Measurements from ENCODE around the gene TRAF3. TPM values are rescaled to one million over a fixed set of nuclear protein-coding genes. Genes with fewer than 3 reads are reported as not detected.
"Not testable (repeated sequence)": the region's sequence is repeated elsewhere in the genome, so short reads cannot be mapped to it uniquely, and the experiment has no call there.

The TRAF3 gene
- total RNA-seq, 1 donor from 2014 or later = 12.8 TPM

DNA sequence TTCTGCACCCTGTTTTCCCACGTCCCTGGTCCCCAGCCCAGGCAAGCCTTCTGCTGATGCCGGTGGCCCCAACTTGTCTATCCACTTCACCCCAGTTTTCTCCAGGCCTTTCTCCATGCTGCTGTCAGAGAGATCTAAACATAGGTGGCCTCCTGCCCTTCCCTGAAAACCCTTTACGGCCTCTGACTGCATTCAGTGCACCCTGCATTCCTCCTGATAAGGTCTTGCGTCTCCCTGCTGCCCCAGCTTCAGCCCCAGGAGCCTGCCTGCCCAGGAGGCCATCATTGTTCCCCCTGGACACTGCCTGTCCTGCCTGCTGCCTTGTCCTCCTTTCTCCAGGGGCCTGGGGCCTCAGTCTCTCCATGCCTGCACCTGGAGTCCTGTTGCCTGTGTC lies 29.8 kb downstream of the TRAF3 start:
- DNase-seq (ENCODE audit: low read depth in 2 of 2) = no peak

GRCh38 chr14:102809870-102810269 lies 32.6 kb downstream of the TRAF3 start:
- no peak for DNase-seq (ENCODE audit: low read depth in 2 of 2)

- no peak for DNase-seq (ENCODE audit: low read depth in 2 of 2)
Observed at GRCh38 chr14:102810523-102810922, 33.3 kb downstream of the TRAF3 start.

DNA sequence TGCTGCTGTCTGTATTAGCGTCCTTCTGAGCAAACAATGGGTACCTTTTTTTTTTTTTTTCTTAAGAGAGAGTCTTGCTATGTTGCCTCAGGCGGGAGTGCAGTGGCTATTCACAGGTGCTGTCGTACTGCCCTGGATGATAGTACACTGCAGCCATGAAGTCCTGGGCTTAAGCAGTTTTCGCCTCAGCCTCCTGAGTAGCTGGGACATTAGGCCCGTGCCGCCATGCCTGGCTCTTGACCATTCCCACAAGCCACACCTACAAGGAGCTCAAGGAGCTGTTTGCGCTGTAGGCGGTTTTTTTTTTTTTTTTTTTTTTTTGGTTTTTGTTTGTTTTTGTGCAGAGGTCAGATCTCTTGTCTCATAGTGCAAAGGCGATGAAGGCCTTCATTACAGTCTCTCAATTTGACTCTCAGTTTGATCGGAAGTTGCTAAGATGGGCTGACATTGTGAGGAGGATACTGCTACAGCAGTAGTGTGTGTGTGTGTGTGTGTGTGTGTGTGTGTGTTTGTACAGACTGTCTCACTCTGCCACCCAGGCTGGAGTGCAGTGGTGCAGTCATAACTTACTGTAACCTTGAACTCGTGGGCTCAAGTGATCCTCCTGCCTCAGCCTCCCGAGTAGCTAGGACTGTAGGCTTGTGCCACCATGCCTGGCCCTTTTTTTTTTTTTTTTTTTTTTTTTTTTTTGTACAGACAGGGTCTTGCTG lies 34.2 kb downstream of the TRAF3 start:
- DNase-seq (ENCODE audit: low read depth in 2 of 2) = no peak

DNA sequence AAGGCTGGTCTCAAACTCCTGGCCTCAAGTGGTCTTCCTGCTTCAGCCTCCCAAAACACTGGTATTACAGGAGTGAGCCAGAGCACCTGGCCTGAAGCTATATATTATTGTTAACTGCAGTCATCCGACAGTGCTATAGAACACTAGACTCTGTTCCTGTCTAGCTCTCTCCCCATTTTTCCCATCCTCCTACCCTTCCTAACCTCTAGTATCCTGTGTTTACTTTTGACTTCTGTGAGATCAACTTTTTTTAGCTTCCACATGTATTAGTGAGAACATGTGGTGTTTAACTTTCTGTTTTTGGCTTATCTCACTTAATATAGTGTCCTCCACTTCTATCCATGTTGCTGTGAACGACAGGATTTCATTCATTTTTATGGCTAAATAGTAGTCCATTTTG lies 34.7 kb downstream of the TRAF3 start:
- DNase-seq (ENCODE audit: low read depth in 2 of 2) = peak; percentile 7 to 26

DNA sequence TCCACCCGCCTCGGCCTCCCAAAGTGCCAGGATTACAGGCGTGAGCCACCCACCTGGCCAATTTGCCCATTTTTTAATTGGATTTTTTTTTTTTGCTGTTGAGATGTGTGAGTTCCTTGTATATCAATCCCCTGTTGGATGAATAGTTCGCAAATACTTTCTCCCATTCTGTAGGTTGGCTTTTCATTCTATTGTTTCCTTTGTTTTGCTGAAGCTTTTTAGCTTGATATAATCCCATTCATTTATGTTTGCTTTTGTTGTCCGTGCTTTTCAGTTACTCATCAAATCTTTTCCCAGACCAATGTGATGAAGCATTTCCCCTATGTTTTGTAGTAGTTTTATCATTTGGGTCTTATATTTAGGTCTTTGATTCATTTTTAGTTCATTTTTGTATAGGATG lies 36.4 kb downstream of the TRAF3 start:
- no peak for DNase-seq (ENCODE audit: low read depth in 2 of 2)

GRCh38 chr14:102817318-102817717 lies 40.1 kb downstream of the TRAF3 start:
- no peak for DNase-seq (ENCODE audit: low read depth in 2 of 2)

- DNase-seq (ENCODE audit: low read depth in 2 of 2) = no peak
Observed at GRCh38 chr14:102817942-102818940, 41.0 kb downstream of the TRAF3 start.

GRCh38 chr14:102819176-102819628 lies 42.0 kb downstream of the TRAF3 start:
- DNase-seq (ENCODE audit: low read depth in 2 of 2) = no peak

GRCh38 chr14:102819747-102820330 lies 42.6 kb downstream of the TRAF3 start:
- no peak for DNase-seq (ENCODE audit: low read depth in 2 of 2)

GRCh38 chr14:102821252-102821651 lies 44.0 kb downstream of the TRAF3 start:
- DNase-seq (ENCODE audit: low read depth in 2 of 2) = no peak

- peak in 1 of 2 donors; percentile 48 for DNase-seq (ENCODE audit: low read depth in 2 of 2)
Observed at GRCh38 chr14:102822311-102822863, 45.1 kb downstream of the TRAF3 start.

GRCh38 chr14:102822887-102823286 lies 45.6 kb downstream of the TRAF3 start:
- DNase-seq (ENCODE audit: low read depth in 2 of 2) = not testable (repeated sequence)

GRCh38 chr14:102823546-102823945 lies 46.3 kb downstream of the TRAF3 start:
- DNase-seq (ENCODE audit: low read depth in 2 of 2) = no peak

DNA sequence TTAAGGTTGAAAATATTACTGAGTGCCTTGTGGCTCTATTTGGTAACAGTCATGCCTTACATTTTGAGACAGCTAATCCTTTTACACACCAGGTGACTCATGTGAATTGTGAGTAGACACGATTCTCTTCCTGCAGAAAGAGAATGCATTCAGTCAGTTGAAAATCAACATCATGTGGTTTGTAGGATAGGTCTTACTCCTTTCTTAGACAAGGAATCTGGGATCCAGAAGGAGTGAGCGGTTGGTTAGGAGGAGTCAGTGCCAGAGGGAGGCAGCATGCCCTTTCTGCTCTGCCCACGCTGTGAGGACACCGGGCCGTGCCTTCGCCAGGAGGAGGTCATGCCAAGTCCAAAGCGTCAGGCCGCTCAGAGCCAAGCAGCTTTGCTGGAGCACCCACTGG lies 47.6 kb downstream of the TRAF3 start:
- peak in 1 of 2 donors; percentile 37 for DNase-seq (ENCODE audit: low read depth in 2 of 2)

GRCh38 chr14:102825307-102826095 lies 48.3 kb downstream of the TRAF3 start:
- no peak for DNase-seq (ENCODE audit: low read depth in 2 of 2)

- no peak for DNase-seq (ENCODE audit: low read depth in 2 of 2)
Observed at GRCh38 chr14:102826161-102826560, 48.9 kb downstream of the TRAF3 start.

- no peak for DNase-seq (ENCODE audit: low read depth in 2 of 2)
Observed at GRCh38 chr14:102826751-102827675, 49.8 kb downstream of the TRAF3 start.

DNA sequence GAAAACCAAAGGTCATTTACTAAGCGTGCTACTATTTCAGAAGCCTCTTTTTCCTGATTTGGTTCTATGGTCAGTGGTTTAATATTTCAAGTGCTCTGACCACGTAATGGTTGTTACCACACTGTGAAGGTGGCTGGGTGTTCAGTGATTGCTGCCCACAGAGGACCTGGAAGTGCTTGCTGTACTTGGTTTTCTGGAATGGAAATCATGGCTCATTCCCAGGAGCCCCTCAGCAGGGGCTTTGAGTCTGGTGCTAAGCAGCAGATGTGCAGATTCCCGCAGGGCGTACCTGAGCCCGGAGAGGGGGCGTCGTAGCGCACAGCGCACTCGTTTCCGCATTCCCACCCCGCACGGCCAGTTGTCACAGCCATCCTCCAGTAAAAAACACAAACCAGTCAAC lies 50.5 kb downstream of the TRAF3 start:
- DNase-seq (ENCODE audit: low read depth in 2 of 2) = no peak

GRCh38 chr14:102828151-102828550 lies 50.9 kb downstream of the TRAF3 start:
- DNase-seq (ENCODE audit: low read depth in 2 of 2) = no peak

Measured in dermis microvascular lymphatic vessel endothelial cell (primary cell).